ENCODE results near the gene BTG2. TPM values are rescaled to one million over a fixed set of nuclear protein-coding genes. Genes with fewer than 3 reads are reported as not detected.

BTG2 gene
- total RNA-seq, 1 experiment from 2014 or later, result 2.9 TPM

DNA sequence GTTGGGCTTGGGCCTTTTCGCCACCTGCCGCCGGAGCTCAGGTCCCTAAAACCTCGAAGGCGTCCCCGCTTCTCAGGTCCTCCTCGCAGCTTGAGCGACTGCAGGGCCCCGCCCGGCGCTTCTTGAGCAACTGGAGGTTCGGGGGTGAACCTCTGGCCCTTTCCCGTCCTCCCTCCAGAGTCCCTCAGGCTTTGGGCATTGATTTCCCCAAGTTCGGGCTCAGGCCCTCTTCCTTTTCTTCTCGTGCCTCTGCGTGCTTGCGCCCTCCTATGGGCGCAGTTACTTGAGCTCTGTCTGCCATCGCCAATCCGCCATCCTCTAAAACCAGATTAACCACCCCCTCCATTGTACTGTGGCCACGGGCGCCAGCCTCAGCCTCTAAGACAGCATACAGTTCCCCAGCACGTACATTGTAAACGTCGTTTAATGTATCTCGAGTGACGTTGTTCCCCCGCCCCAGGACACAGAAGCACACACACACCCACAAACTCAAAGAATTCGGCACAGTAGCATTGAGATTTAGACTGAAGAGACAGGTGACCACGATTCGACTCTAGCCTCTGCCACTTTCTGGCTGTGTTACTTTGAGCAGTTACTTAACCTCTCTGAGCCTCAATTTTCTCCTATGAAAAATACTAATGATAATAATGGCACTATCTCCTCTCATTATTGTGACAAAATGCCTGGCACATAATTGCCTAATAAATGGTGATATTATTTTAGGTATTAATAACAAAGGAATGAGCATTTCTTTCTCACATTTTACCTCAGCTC lies 22.6 kb downstream of the BTG2 start:
- H3K79me1 ChIP-seq (ENCODE audit: insufficient read depth, low read depth, low read length, poor library complexity, severe bottlenecking), result no peaks in the 10 kb centered on the region
- H3K9me3 Mint-ChIP-seq, result no peaks in the 10 kb centered on the region
- TF ChIP-seq, protein P1, sequence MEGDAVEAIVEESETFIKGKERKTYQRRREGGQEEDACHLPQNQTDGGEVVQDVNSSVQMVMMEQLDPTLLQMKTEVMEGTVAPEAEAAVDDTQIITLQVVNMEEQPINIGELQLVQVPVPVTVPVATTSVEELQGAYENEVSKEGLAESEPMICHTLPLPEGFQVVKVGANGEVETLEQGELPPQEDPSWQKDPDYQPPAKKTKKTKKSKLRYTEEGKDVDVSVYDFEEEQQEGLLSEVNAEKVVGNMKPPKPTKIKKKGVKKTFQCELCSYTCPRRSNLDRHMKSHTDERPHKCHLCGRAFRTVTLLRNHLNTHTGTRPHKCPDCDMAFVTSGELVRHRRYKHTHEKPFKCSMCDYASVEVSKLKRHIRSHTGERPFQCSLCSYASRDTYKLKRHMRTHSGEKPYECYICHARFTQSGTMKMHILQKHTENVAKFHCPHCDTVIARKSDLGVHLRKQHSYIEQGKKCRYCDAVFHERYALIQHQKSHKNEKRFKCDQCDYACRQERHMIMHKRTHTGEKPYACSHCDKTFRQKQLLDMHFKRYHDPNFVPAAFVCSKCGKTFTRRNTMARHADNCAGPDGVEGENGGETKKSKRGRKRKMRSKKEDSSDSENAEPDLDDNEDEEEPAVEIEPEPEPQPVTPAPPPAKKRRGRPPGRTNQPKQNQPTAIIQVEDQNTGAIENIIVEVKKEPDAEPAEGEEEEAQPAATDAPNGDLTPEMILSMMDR (conservative IDR thresholded peaks at IDR 0.05), result peak; percentile 53; the same call in 2 of the 3 replicates
- peaks cover 4% of the 10 kb centered on the region for H4K20me1 ChIP-seq (ENCODE audit: control insufficient read depth, insufficient read depth, insufficient read length)
- no peak overlapping the region for H2BK5ac ChIP-seq (ENCODE audit: insufficient read length, low read length)
- no peak overlapping the region for H3K56ac ChIP-seq (ENCODE audit: insufficient read length, low read depth, low read length)
- H3K4me1 ChIP-seq (ENCODE audit: insufficient read depth, low read length), result peaks cover 5% of the 10 kb centered on the region; the same call in 1 of the 2 replicates
- no peak overlapping the region for H2AK5ac ChIP-seq (ENCODE audit: insufficient read length, low read length)
- no peak overlapping the region for H3K23ac ChIP-seq (ENCODE audit: insufficient read length, low read depth, low read length)
- no CpG with 5 or more reads among the region's 31 CpGs for WGBS (ENCODE audit: extremely low coverage, insufficient read length, low lambda C conversion rate)
- H3K23me2 ChIP-seq (ENCODE audit: insufficient read length, low read depth, low read length, poor library complexity, severe bottlenecking), result peaks cover 4% of the 10 kb centered on the region
- no peak overlapping the region for H3K4ac ChIP-seq (ENCODE audit: low read depth, low read length)
- H2BK120ac ChIP-seq (ENCODE audit: low read depth, low read length, poor library complexity, severe bottlenecking), result no peak overlapping the region
- peaks cover 12% of the 10 kb centered on the region; the same call in 1 of the 2 replicates for H3K27me3 ChIP-seq (ENCODE audit: insufficient read depth, low read length)
- H3K79me2 ChIP-seq (ENCODE audit: insufficient read depth, low read length), result no peaks in the 10 kb centered on the region
- H3K27ac ChIP-seq (ENCODE audit: insufficient read length, low read depth, low read length), result no peak overlapping the region
- peak overlapping the region; percentile 26 for H2AFZ ChIP-seq (ENCODE audit: low read length)
- H3K9ac ChIP-seq (ENCODE audit: extremely low read depth, insufficient read length, low read length), result no peak overlapping the region
- no peaks in the 10 kb centered on the region for H3K36me3 Mint-ChIP-seq (ENCODE audit: insufficient read depth in 1 of 3, low read depth in 3 of 3)
- H2BK15ac ChIP-seq (ENCODE audit: low read depth, low read length), result no peak overlapping the region
- peaks cover 82% of the 10 kb centered on the region for H3K27me3 Mint-ChIP-seq (ENCODE audit: low read depth)
- peak overlapping the region; percentile 75; the same call in 1 of the 2 replicates for H3K14ac ChIP-seq (ENCODE audit: insufficient read depth, low read length)
- no peaks in the 10 kb centered on the region for H3K9me3 ChIP-seq (ENCODE audit: control insufficient read depth, low read depth, low read length)
- peak overlapping the region; percentile 67 for H2BK12ac ChIP-seq (ENCODE audit: insufficient read length, low read depth, low read length)
- no peak overlapping the region for H3T11ph ChIP-seq (ENCODE audit: low read length)
- H3K4me2 ChIP-seq (ENCODE audit: insufficient read depth, insufficient read length, low read length), result peak overlapping the region; percentile 66
- H3K4me1 Mint-ChIP-seq, result peaks cover 44 to 63% of the 10 kb centered on the region in 2 experiments
- no peak for DNase-seq
- peak overlapping the region; percentile 52 to 96 (median 85); a peak in 6 of 7 replicates for H3K27ac Mint-ChIP-seq
- no peak overlapping the region for H4K8ac ChIP-seq (replicated peaks; ENCODE audit: insufficient read length, low read depth, low read length)
- no peak overlapping the region for H4K5ac ChIP-seq (ENCODE audit: insufficient read length, low read depth, low read length)
- no peak overlapping the region for H4K91ac ChIP-seq (ENCODE audit: insufficient read length, low read depth, low read length)
- peak overlapping the region; percentile 62 to 81 for H3K4me3 Mint-ChIP-seq
- H2BK20ac ChIP-seq (ENCODE audit: low read depth, low read length, poor library complexity, severe bottlenecking), result no peak overlapping the region
- H3K18ac ChIP-seq (ENCODE audit: insufficient read length, low read depth, low read length), result peak overlapping the region; percentile 74
